SK-N-SH treated with all-trans-retinoic acid at 6 μM for 48 hours (cell line): ENCODE measurements around the gene PCP4.

Experiments used
- ARNTL ChIP-seq: fragments of 450-650 bp; formaldehyde crosslinking; IDR thresholded peaks from 2 replicates; pipeline ENCODE4 v1.5.0; 2020; ENCODE audit warnings: low read depth, mild to moderate bottlenecking, moderate library complexity, borderline replicate concordance
- CREB5 ChIP-seq: fragments of 250-450 bp; sonication (Bioruptor Pico); IDR thresholded peaks from 2 replicates; pipeline ENCODE4 v1.5.1; 2020; ENCODE audit warnings: low read depth, mild to moderate bottlenecking, moderate library complexity
- CSDC2 ChIP-seq: fragments of 250-450 bp; sonication (Bioruptor Pico); IDR thresholded peaks from 2 replicates; pipeline ENCODE4 v1.5.0; 2020; ENCODE audit warnings: mild to moderate bottlenecking, moderate library complexity
- ESRRG ChIP-seq: fragments of 250-450 bp; sonication (Bioruptor Pico); IDR thresholded peaks from 2 replicates; pipeline ENCODE4 v1.6.1; 2021; ENCODE audit warnings: mild to moderate bottlenecking
- GLIS3 ChIP-seq: fragments of 250-450 bp; sonication (Bioruptor Pico); IDR thresholded peaks from 2 replicates; pipeline ENCODE4 v1.5.0; 2020; ENCODE audit warnings: mild to moderate bottlenecking, moderate library complexity
- PATZ1 ChIP-seq: fragments of 250-450 bp; sonication (Bioruptor Pico); IDR thresholded peaks from 2 replicates; pipeline ENCODE4 v1.8.0; 2020; ENCODE audit warnings: mild to moderate bottlenecking, moderate library complexity, borderline replicate concordance
- POU6F1 ChIP-seq: fragments of 250-450 bp; sonication (Bioruptor Pico); IDR thresholded peaks from 2 replicates; pipeline ENCODE4 v1.8.0; 2021; ENCODE audit warnings: low read depth, mild to moderate bottlenecking, moderate library complexity, borderline replicate concordance
- RARB ChIP-seq: fragments of 250-450 bp; sonication (Bioruptor Pico); IDR thresholded peaks from 2 replicates; pipeline ENCODE4 v1.8.0; 2021; ENCODE audit warnings: mild to moderate bottlenecking, moderate library complexity
- ZFP3 ChIP-seq: fragments of 250-450 bp; sonication (Bioruptor Pico); IDR thresholded peaks from 2 replicates; pipeline ENCODE4 v1.5.0; 2020; ENCODE audit warnings: mild to moderate bottlenecking, moderate library complexity
- ZFP30 ChIP-seq: fragments of 450-650 bp; formaldehyde crosslinking; IDR thresholded peaks from 2 replicates; pipeline ENCODE4 v1.5.0; 2022; ENCODE audit warnings: mild to moderate bottlenecking, moderate library complexity

GRCh38 chr21:39845571-39846130 lies 21.6 kb upstream of the PCP4 start:
- TF ChIP-seq ZFP3, result no peak
- no peak for TF ChIP-seq PATZ1 (CRISPR knock-in tag)
- TF ChIP-seq ESRRG (CRISPR knock-in tag), result no peak
- TF ChIP-seq ZFP30 (CRISPR knock-in tag), result no peak
- no peak for TF ChIP-seq ARNTL (CRISPR knock-in tag)
- no peak for TF ChIP-seq RARB (CRISPR knock-in tag)
- no peak for TF ChIP-seq CSDC2 (CRISPR knock-in tag)
- TF ChIP-seq CREB5 (CRISPR knock-in tag), result no peak
- TF ChIP-seq GLIS3 (CRISPR knock-in tag), result no peak
- TF ChIP-seq POU6F1, result no peak
